Smooth muscle cell (in vitro differentiated cells): Measurements from ENCODE around the gene TRIM29. TPM values are rescaled to one million over a fixed set of nuclear protein-coding genes. Genes with fewer than 3 reads are reported as not detected.

ENCODE experiments used
- DNase-seq: peaks from one replicate; lab custom pipeline; 2025; ENCODE audit not compliant: unreplicated experiment; lab: John Stamatoyannopoulos, UW
- H2AFZ ChIP-seq: fragments of 200-600 bp; sonication (generic); 2 replicates; pipeline ENCODE4 v1.6.0; 2016; ENCODE audit warnings: antibody characterized with exemption, low read depth, mild to moderate bottlenecking
- H3F3A ChIP-seq: fragments of 200-600 bp; sonication (generic); 2 replicates; pipeline ENCODE4 v1.6.0; 2017; ENCODE audit warnings: antibody characterized with exemption, low read depth
- H3K27ac ChIP-seq: fragments of 200-600 bp; sonication (generic); 2 replicates; pipeline ENCODE4 v1.5.1; 2016; ENCODE audit warnings: low read depth, mild to moderate bottlenecking
- H3K27me3 ChIP-seq: fragments of 200-600 bp; sonication (generic); 2 replicates; pipeline ENCODE4 v1.6.1; 2016; ENCODE audit warnings: low read depth, mild to moderate bottlenecking
- H3K36me3 ChIP-seq: fragments of 200-600 bp; sonication (generic); 2 replicates; pipeline ENCODE4 v1.5.1; 2016; ENCODE audit warnings: low read depth
- H3K4me1 ChIP-seq: fragments of 200-600 bp; sonication (generic); 2 replicates; pipeline ENCODE4 v1.5.1; 2016; ENCODE audit warnings: low read depth
- H3K4me2 ChIP-seq: fragments of 200-600 bp; sonication (generic); 2 replicates; pipeline ENCODE4 v1.6.0; 2016; ENCODE audit warnings: mild to moderate bottlenecking
- H3K4me3 ChIP-seq: fragments of 200-600 bp; sonication (generic); 2 replicates; pipeline ENCODE4 v1.5.1; 2016; ENCODE audit warnings: mild to moderate bottlenecking
- H3K79me2 ChIP-seq: fragments of 200-600 bp; sonication (generic); 2 replicates; pipeline ENCODE4 v1.6.0; 2016; ENCODE audit warnings: low read depth, mild to moderate bottlenecking
- H3K9ac ChIP-seq: fragments of 200-600 bp; sonication (generic); 2 replicates; pipeline ENCODE4 v1.6.0; 2016; ENCODE audit warnings: low read depth
- H3K9me3 ChIP-seq: fragments of 200-600 bp; sonication (generic); replicated peaks from 2 replicates; pipeline ENCODE4 v1.5.1; 2016; ENCODE audit warnings: low read depth
- H4K20me1 ChIP-seq: fragments of 200-600 bp; sonication (generic); 2 replicates; pipeline ENCODE4 v1.6.0; 2016; ENCODE audit warnings: low read depth
- WGBS: methylation state at CpG from one replicate; pipeline ENCODE4 v1.1.7; 2016; ENCODE audit warnings: low lambda C conversion rate; 5-methylcytosine and 5-hydroxymethylcytosine counted together
- polyA plus RNA-seq: library from polyadenylated mRNA; unstranded; fragments of >200 nt; fragmentation: Nextera tagmentation; extraction: Ambion mirVana; gene quantifications from 2 replicates; pipeline ENCODE4 v1.2.1, GENCODE V29; 2016
- total RNA-seq: library from RNA; depleted of rRNA; stranded (reverse); fragments of >200 nt; gene quantifications from 2 replicates; pipeline ENCODE4 v1.2.3, GENCODE V29; 2014
- TF ChIP-seq, protein P1 (sequence below): fragments of 200-600 bp; sonication (generic); IDR thresholded peaks from 2 replicates; pipeline ENCODE4 v1.5.1; 2017; ENCODE audit warnings: borderline replicate concordance, mild to moderate bottlenecking, antibody characterized with exemption; ENCODE audit not compliant: insufficient read depth, poor library complexity, severe bottlenecking

Gene TRIM29
- total and polyA plus RNA-seq, 2 experiments from 2014 or later = 20.6 to 37.1 TPM

DNA sequence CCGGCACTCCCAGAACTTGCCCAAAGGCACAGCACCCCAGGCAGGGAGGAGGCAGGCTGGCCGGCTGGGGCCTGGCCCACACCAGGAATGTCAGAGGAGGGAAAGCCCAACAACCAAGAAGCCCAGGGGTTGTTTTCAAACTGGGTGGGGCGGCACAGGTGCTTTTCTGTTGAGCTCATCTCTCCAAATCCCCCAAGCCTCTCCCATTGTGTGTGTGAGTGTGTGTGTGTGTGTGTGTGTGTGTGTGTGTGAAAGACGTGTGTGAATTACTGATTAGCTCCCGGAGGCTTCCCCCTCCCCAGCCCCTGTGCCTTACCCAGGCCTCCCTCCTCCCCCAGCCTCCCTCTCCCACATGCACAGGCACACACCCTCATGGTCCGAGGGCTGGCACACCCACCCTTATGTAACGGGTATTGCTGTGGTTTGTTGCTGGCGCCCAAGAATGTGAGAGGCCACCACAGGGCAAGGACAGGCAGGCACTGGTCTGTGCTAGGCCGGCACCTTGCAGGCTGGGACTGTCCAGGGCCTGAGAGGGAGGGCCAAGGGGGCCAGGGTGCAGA is 15.9 kb downstream of the TRIM29 start:
- TF ChIP-seq, protein P1, sequence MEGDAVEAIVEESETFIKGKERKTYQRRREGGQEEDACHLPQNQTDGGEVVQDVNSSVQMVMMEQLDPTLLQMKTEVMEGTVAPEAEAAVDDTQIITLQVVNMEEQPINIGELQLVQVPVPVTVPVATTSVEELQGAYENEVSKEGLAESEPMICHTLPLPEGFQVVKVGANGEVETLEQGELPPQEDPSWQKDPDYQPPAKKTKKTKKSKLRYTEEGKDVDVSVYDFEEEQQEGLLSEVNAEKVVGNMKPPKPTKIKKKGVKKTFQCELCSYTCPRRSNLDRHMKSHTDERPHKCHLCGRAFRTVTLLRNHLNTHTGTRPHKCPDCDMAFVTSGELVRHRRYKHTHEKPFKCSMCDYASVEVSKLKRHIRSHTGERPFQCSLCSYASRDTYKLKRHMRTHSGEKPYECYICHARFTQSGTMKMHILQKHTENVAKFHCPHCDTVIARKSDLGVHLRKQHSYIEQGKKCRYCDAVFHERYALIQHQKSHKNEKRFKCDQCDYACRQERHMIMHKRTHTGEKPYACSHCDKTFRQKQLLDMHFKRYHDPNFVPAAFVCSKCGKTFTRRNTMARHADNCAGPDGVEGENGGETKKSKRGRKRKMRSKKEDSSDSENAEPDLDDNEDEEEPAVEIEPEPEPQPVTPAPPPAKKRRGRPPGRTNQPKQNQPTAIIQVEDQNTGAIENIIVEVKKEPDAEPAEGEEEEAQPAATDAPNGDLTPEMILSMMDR = no peak
- Histone ChIP-seq H3K9ac (peak overlapping the region; percentile 81), H2AFZ (no peak overlapping the region), H3F3A (no peaks in the 10 kb centered on the region), H3K4me2 (no peak overlapping the region), H3K4me1 (no peaks in the 10 kb centered on the region), H4K20me1 (no peaks in the 10 kb centered on the region), H3K4me3 (no peak overlapping the region), H3K36me3 (no peaks in the 10 kb centered on the region), H3K79me2 (no peaks in the 10 kb centered on the region), H3K27me3 (no peaks in the 10 kb centered on the region), H3K9me3 (no peaks in the 10 kb centered on the region), H3K27ac (peak overlapping the region; percentile 96)
- no peak for DNase-seq
- WGBS = 70% methylated on average over 9 of the region's 9 CpGs

DNA sequence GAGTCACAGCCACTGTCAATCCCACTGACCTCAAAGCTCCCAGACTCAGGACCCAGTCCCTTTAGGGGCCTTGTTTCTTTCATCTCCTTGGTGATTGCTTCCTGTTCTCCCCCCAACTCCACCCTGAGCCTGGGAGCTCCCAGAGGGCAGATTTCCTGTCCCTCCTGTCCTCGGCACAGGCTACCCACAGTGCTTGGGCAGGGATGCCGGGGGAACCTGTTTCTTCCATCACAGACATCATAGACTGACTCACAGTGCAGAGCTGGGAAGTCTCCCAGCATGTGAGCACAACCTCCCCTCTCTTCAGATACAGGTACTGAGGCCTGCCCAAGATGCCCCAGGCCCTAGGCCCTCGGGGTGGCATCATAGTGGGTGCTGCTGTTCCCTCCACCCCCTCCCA is 16.6 kb downstream of the TRIM29 start:
- H4K20me1 ChIP-seq = no peaks in the 10 kb centered on the region
- H3K4me1 ChIP-seq = no peaks in the 10 kb centered on the region
- H3K4me3 ChIP-seq = no peak overlapping the region
- peak overlapping the region; percentile 81 for H3K9ac ChIP-seq
- H3K27me3 ChIP-seq = no peaks in the 10 kb centered on the region
- no peaks in the 10 kb centered on the region for H3K9me3 ChIP-seq
- peak overlapping the region; percentile 96 for H3K27ac ChIP-seq
- no peaks in the 10 kb centered on the region for H3K36me3 ChIP-seq
- H2AFZ ChIP-seq = no peak overlapping the region
- TF ChIP-seq, protein P1 = no peak
- no peaks in the 10 kb centered on the region for H3K79me2 ChIP-seq
- no peak for DNase-seq
- no peaks in the 10 kb centered on the region for H3F3A ChIP-seq
- WGBS = 73% methylated on average over 3 of the region's 3 CpGs
- no peak overlapping the region for H3K4me2 ChIP-seq

DNA sequence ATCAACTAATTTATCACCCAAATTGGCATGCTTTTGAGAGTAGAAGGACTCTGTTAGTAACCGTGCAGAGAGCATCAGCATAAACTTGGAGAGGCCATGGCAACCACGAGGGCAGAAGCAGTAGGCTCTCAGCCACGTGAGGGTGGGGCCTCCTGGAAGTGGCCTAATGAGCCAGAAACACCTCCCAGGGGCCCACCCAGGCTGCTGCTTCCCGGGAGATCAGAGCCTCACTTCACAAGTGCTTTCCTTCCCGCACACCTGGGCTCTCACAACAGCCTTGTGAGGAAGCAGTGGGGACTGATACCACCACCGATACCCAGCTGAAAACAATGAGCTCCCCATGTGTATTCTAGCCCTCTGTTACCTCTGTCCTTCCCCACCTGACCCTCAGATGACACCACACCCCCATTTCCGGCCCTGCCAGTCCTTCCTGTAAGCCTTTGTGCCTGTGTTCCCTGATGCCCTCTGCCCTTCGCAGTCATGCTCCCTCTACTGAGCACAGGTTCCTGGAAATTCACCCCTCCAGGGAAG is 17.0 kb downstream of the TRIM29 start:
- no peak overlapping the region for H3K4me3 ChIP-seq
- no peaks in the 10 kb centered on the region for H3K9me3 ChIP-seq
- H3F3A ChIP-seq = no peaks in the 10 kb centered on the region
- H2AFZ ChIP-seq = no peak overlapping the region
- 78% methylated on average over 8 of the region's 8 CpGs for WGBS
- no peaks in the 10 kb centered on the region for H3K27me3 ChIP-seq
- TF ChIP-seq, protein P1 = no peak
- H4K20me1 ChIP-seq = no peaks in the 10 kb centered on the region
- no peak for DNase-seq
- no peaks in the 10 kb centered on the region for H3K79me2 ChIP-seq
- no peaks in the 10 kb centered on the region for H3K36me3 ChIP-seq
- H3K9ac ChIP-seq = peak overlapping the region; percentile 34
- H3K27ac ChIP-seq = peak overlapping the region; percentile 96
- H3K4me2 ChIP-seq = no peak overlapping the region
- no peaks in the 10 kb centered on the region for H3K4me1 ChIP-seq

DNA sequence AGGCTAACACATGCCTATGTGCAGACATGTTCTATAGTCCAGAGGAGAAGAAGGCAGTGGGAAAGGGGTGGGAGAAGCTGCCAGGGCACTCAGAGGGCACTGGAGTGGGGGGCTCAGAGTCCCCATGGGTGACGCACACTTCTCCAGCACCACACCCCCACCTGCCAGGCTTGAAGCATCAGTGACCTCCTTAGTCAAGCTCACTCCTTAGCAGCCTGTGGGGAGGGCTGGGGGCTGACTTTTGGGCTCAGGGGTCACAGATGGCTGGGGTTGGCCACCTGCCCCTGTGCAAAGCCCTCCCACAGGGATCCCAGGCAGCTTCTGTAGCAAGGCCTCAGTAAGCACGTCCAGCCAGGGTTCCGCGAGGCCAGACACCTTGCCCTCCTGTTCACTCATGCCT is 18.8 kb downstream of the TRIM29 start:
- TF ChIP-seq, protein P1 = no peak
- Histone ChIP-seq H3K4me1 (no peaks in the 10 kb centered on the region), H3K4me2 (no peak overlapping the region), H3K4me3 (no peak overlapping the region), H3K9me3 (no peaks in the 10 kb centered on the region), H3K9ac (no peak overlapping the region), H3F3A (no peaks in the 10 kb centered on the region), H3K27me3 (no peaks in the 10 kb centered on the region), H4K20me1 (no peaks in the 10 kb centered on the region), H3K79me2 (no peaks in the 10 kb centered on the region), H3K27ac (no peak overlapping the region), H3K36me3 (no peaks in the 10 kb centered on the region), H2AFZ (no peak overlapping the region)
- DNase-seq = no peak
- 95% methylated on average over 4 of the region's 4 CpGs for WGBS
